AG20443 (cell line): ENCODE results near the gene CDC5L.

Source experiments
- DNase-seq: peaks from one replicate; pipeline ENCODE4 v3.0.0; 2012; ENCODE audit warnings: low spot score, mixed read lengths

Gene CDC5L

GRCh38 chr6:44475779-44476434, 88.4 kb downstream of the CDC5L start:
- peak; percentile 93 for DNase-seq

GRCh38 chr6:44476849-44477248, 89.3 kb downstream of the CDC5L start:
- no peak for DNase-seq

- no peak for DNase-seq
These were observed 89.9 kb downstream of the CDC5L start for GRCh38 chr6:44477293-44477894.

GRCh38 chr6:44478158-44478557, 90.7 kb downstream of the CDC5L start:
- DNase-seq: no peak

GRCh38 chr6:44478591-44479254, 91.2 kb downstream of the CDC5L start:
- DNase-seq: no peak

GRCh38 chr6:44480097-44480541, 92.6 kb downstream of the CDC5L start:
- DNase-seq: no peak

GRCh38 chr6:44481056-44481455, 93.5 kb downstream of the CDC5L start:
- DNase-seq: no peak

GRCh38 chr6:44481760-44482159, 94.3 kb downstream of the CDC5L start:
- DNase-seq: no peak

GRCh38 chr6:44485601-44486401, 98.3 kb downstream of the CDC5L start:
- DNase-seq: no peak

GRCh38 chr6:44487002-44487401, 99.5 kb downstream of the CDC5L start:
- no peak for DNase-seq

- no peak for DNase-seq
These were observed 100.1 kb downstream of the CDC5L start for GRCh38 chr6:44487586-44487985.

GRCh38 chr6:44489910-44490604, 102.6 kb downstream of the CDC5L start:
- DNase-seq: peak; percentile 89

- no peak for DNase-seq
These were observed 105.6 kb downstream of the CDC5L start for GRCh38 chr6:44493132-44493531.

GRCh38 chr6:44493593-44493992, 106.1 kb downstream of the CDC5L start:
- no peak for DNase-seq

GRCh38 chr6:44494011-44494501, 106.5 kb downstream of the CDC5L start:
- DNase-seq: peak; percentile 78

- no peak for DNase-seq
These were observed 107.8 kb downstream of the CDC5L start for GRCh38 chr6:44495036-44495901.

- DNase-seq: no peak
These were observed 109.3 kb downstream of the CDC5L start for GRCh38 chr6:44496665-44497369.

- no peak for DNase-seq
These were observed 110.3 kb downstream of the CDC5L start for GRCh38 chr6:44497807-44498206.

GRCh38 chr6:44498436-44498835, 110.9 kb downstream of the CDC5L start:
- no peak for DNase-seq

- DNase-seq: no peak
These were observed 112.1 kb downstream of the CDC5L start for GRCh38 chr6:44499609-44500008.
